HG03520 (cell line): Measurements from ENCODE around the gene RBM8A.

Experiments used
- ATAC-seq: cut with Tn5 transposase; IDR thresholded peaks from one replicate; pipeline ENCODE4 v1.9.1; 2021; ENCODE audit warnings: mild to moderate bottlenecking, moderate library complexity; ENCODE audit not compliant: unreplicated experiment

RBM8A gene

DNA sequence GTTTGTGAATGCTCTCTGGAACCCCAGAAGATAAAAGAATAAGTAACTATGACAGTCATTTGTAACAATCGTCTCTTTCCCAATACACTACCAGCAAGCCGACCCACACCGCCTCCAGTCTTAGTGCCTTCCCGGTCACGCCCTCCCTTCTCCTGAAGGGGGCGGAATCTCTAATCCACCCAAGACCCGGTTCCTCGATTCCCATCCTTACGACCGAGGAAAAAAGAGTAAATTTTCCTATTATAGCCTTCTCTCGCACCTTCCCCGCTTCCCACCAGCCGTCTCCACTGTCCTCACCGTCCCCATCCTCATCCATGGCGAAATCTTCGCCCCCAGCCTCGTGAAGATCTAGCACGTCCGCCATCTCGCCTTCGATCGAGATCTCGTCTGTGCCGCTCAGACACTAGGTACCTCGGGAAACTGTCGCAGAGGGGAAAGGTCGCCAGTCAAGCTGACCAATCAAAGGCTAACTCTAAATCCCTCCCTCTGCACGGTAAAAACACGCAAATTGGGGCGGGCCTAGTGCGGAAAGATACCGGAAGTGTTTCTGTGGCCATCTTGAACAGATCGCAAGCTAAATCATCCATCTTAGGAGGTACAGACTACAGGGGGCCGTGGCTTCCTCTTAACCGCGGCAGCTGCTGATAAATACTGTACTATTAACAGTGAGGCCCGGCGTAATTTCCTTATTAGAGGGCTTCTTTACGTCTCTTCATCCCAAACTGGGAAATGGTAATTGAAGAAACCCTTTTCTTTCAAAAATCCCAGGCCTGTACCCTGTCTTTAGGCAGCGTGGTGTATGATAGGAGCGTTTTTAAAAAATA is at the start of gene RBM8A:
Gene RBM8A, minus strand, starts transcription at position 422 of the 824 bp plus-strand sequence. Its CDS starts 58 bp downstream, at position 364.
- peak; percentile 96 for ATAC-seq

DNA sequence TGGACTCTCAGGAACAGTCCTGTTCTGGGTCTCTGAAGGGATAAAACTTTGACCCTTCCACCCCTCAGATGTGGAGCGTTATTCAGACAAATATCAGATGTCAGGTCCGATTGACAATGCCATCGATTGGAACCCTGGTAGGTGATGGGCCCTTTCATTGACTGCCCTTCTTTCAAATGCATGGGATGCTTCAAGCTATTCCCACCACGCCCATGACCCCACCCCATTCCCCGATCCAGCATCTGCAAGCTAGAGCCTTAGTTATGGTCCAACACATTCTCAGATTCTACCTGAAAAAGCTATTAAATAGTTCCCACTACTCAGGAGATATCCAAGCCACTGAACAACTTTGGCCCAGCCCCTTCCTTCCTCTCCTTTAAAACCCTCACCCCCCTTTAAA is 49.7 kb upstream of the RBM8A start:
- no peak for ATAC-seq

DNA sequence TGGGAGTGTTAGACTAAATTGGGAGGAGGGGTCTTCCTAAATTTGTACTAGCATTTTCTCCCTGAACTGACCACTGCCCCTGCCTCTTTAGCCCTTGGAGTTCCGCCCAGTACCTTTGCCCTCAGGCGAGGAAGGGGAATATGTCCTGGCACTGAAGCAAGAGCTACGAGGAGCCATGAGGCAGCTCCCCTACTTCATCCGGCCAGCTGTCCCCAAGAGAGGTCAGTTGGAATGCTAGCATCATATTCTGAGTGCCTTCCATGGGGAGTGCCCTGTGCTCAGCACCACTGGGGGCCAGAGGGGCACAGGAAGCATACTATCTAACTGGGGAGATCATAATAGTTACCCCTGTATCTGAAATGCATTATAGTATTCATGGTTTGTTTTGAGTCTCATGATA is 47.9 kb upstream of the RBM8A start:
- ATAC-seq: no peak

DNA sequence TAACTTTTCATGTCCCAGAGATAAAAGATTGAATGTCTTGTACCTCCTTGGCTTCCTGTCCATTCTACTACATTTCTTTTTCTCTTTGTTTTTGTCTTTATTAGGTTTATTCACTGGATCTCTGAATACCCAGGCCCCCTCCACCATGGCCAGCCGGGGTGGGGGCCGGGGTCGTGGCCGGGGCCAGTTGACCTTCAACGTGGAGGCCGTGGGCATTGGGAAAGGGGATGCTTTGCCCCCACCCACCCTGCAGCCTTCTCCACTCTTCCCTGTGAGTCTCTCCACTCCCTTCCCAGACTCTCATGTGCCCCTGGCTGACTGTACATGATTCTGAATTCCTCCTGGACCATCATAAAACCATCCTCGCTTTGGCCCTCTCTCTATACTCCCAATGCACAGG is 47.4 kb upstream of the RBM8A start:
- no peak for ATAC-seq

DNA sequence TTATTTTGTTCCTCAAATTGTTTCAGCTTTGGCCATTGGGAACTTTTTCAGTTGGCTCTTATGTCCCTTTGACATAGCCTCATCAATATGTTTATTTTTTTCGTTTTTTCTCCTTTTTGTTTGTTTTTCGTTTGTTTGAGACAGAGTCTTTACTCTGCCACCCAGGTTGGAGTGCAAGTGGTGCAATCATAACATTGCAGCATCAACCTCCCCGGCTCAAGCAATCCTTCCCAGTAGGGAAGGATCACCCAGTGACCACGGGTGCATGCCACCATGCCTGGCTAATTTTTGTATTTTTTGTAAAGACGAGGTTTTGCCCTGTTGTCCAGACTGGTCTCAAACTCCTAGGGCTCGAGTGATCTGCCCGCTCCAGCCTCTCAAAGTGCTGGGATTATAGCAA is 45.3 kb upstream of the RBM8A start:
- ATAC-seq: no peak

DNA sequence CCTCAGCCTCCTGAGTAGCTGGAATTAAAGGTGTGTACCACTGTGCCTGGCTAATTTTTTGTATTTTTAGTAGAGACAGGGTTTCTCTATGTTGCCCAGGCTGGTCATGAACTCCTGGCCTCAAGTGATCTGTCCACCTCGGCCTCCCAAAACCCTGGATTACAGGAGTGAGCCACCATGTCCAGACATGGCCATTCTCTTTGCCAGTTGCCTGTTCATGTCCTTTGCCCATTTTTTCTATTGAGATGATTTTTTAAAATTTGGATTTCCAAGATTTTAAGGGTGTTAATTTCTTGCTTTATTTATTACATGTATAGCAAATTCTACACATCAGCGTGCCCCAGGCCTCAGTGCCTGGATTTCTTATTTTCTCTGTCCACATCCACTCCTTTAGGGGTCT is 40.0 kb upstream of the RBM8A start:
- no peak for ATAC-seq

DNA sequence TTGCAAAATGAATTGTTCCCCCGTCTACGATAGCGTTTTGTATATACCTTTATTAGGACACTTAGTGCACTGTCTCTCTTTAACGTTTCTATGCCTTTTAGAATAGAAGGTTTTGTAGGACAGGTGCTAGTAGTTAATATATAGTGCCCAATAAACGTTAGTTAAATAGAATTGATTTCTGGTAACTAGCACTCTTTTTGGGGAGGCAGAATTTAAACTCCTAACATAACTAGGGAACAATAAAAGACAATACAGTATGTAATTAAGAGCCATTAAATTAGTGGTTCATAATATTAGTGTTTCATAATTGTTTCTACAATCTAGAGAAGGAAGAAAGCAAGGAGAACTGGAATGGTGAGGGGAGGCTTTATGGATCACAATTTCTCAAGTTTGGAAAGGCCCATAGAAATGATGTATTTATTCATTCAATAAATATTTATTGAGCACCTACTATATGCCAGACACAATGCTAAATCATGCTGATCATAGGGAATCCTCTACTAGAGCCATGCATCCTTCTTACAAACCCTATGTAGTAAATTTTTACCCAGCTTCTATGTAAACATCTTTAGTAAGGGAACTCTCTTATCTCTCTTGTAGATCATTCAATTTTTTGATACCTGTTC is 37.9 kb upstream of the RBM8A start:
- ATAC-seq: no peak

DNA sequence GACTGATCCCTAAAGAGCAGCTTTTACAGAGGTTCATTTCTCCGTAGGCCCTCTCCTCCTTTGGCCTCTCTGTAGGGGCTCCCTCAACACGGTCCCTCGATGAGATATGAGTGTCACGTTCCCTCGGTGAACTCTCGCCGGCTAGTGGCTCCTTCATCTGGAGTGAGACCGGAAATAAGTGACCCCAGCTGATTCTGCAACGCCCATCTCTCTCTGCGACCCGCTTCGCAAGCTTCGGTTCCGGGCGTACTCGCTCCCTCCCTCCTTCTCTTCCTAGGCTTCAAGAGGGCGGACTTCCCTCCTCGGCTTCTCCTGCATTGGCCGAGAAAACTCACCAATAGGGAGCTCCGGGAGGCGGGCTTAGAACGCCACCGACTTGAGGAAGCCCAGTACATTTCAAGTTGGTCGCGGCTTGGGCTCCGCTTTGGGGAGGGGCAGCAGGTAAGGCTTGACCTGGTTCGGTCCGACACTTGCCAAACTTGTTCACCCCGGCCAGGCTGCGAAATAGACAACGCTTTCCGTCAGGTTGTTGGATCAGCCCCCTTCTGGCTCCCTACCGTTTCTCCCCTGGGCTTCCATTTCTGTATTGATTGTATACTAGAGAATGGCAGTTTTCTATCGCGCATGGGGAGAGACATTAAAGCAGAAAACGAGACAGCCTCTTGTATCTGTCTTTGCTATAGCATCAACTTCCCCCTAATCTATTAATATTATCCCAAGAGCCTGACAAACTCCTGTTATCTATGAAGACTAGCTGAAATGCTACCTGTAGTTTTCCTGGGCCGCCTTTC is 37.2 kb upstream of the RBM8A start, which contains the start of the genes ANKRD34A and POLR3GL:
Gene ANKRD34A, minus strand, starts transcription at position 248 of the 791 bp plus-strand sequence. CDS start 2,816 bp downstream, outside the sequence.
Gene POLR3GL, plus strand, starts transcription at position 363 of the 791 bp plus-strand sequence. CDS start 10,176 bp downstream, outside the sequence.
- peak; percentile 88 for ATAC-seq

DNA sequence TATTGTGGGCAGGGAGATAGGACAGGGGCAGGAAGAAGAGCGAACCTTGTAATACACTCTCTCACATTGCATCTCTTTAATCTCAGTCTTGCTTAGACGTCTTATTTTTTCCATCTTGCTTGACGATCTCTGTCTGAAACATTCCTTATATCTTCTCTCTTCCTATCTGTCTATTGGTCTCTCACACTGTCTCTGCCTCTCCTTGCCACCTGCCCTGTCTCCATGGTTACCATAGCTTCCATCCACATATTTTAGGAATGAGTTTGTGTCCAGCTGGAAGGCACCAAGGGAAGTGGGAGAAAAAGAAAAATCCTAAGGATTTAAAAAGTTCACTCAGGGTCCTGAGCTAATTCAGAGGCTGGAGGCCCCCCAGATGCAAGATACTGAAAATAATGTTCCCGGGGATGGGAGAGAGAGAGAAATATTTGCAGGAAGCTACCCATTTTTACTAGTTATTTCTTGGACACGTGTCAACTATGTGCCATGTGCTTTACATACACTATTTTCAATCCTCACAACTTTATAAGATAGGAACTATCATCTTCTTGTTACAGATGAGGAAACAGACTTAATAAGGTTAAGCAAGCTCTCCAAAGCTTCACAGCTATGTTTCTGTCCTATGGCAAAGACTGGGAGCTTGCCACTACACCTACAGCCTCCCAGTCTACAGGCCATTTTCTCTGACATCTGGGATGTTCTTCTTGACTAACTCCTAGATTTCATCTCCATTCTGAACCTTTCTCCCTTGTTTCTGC is 36.2 kb upstream of the RBM8A start:
- no peak for ATAC-seq

DNA sequence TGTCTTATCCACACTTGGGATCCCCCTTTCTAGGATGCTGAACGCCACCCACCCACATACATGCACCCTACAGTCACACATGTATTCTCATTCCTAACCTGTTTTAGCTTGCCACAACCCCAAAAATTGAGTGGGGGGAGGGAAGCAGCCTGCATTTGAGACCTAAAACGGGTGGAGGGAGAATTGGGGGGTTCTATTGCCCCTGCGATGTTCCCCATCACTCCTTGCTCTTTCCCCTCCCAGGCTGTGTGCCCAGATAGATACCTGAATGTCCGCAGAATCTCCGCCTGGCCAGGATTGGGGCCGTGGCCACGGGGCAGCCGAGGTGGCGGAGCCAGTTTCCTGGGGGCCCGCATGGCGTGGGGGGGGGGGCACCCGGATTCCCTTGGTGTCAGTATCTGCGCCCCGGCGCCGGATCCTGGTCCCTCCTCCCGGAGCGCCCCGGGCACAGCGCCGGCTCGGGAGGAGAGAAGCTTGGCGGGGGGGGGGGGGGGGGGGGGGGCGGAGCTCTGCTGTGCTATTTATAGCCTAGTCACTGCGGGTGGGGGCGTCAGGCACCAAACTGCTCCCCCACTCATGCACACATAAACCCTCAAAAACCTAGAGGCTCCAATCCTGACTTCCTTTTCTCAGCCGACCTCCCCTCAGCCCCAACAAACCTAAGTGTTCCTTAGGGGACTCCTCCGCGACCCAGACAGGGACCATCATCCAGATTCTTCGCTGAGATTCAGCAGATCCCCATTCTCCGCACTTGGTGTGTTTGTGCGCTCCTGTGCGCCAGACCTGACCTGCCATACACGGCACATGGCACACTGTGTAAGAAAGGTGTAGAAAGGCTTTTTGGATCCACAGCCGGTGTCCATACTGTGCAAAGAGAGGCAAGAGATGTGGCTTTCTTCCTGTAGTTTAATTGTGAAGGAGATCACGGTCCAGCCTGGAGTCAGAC is 35.1 kb upstream of the RBM8A start:
- no peak for ATAC-seq

DNA sequence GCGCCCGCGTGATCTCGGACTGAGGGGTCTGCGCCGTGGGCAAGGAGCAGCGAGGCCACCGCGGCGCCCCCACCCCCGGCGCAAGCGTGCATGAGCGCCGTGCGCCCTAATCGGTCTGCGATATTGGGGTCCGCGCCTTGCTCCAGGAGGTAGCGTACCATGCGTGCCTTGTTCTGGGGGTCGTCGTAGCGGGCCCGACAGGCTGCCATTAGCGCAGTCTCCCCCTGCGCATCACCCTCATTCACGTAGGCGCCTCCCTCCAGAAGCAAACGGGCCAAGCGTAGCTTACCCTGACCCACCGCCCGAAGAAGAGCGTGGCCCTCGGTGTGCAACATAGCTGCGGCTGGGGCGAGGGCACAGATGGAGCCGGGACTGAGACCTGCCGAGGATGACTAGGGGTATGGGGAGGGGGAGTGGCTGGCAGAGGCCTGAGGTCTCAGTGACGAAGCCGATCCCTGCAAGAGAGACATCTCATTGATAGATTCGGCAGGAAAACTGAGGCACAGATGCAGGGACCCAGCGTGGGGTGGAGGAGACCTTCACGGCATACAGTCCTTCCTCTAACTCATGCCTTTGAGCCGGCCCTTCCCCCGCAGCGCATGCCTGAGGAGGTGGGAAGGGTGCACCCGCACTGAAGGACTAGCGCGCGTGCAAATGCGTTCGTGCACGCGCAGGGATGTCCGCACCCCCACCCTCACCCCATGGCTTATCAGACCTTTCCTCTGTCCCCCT is 34.3 kb upstream of the RBM8A start:
- no peak for ATAC-seq

DNA sequence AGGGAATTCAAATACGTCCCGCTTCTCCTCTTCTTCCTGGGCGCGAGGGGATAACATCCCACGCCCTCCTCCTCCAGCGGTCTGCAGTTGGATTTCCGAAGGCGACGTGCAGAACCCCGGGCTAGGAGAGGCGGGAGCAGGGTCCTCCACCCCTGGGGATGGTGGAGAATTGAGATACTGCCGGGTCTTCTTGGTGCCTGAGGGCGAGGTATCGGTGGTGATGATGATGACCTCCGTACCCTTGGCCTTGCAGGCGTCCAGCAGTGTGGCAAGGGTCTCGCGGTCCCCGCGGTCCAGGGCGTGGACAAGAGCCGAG is 33.8 kb upstream of the RBM8A start:
- ATAC-seq: no peak

DNA sequence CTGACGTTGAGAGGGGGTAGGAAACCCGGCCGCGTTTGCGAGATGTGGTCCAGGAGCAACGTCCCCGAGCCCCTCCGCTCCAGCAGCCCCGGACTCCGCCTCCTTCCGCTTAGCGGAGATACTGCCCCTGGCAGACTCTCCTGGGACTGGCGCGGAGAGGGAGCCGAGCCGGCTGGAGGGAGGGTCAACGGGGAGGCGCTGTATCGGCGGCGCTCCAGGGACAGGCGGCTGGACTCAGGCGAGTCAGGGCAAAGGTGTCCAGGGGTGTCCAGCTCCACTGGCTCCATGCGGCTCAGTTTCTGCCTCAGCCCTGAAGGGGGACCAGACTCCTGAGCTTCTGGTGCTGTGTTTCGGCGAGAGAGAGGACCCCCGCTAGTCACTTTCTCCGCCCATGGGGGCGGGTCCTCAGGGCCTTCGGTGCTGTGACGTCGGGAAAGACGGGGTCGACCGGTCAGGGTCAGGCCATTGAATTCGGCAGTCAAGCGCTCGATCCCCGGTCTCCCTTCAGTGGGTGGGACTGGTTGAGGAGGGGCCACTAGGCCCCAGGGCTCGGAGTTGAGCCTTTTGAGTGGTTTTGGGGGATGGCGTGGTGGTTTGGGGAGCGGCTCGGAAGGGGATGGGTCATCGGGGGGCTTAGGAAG is 33.3 kb upstream of the RBM8A start:
- no peak for ATAC-seq

DNA sequence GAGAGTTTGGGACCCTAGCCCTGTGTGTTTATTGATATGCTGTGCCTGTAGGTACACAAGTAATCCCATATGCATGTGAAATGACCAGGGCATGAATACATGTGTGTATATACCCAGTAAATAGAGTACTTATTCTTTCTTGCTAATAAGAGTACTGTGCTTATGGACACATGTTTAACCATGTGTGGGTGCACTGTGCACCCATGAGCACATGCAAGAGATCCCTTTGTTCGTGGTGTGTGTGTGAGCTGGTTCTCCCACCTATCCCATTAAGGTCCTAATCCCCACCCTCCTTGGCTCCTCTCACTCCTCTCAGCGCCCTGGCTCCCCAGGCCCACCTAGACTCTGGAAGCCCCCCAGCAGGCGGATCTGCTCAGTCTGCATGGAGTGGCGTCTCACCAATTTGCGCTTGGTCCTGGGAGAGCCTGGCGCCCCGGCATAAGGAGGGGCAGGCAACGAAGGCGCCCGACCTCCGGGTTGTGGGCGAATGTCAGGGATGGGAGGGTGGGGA is 32.7 kb upstream of the RBM8A start:
- ATAC-seq: no peak

DNA sequence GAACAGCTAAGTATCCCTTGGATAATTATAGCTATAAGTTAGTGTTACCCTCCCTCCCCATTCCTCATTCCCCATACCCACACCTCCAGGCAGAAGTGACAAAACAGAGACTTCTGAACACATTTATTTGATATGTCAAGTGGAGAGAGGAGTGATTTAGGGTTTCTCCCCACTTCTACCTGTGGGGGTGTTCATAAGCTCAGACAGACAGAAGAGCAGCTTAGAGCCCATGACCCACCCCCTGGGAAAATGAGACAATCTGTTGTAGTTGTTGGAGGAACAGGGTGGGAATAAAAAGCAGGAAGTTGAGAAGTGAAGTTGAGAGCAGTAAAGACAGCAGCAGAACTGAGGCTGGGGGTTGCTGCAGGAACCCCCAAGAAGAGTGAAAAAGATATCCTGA is 32.0 kb upstream of the RBM8A start:
- no peak for ATAC-seq

DNA sequence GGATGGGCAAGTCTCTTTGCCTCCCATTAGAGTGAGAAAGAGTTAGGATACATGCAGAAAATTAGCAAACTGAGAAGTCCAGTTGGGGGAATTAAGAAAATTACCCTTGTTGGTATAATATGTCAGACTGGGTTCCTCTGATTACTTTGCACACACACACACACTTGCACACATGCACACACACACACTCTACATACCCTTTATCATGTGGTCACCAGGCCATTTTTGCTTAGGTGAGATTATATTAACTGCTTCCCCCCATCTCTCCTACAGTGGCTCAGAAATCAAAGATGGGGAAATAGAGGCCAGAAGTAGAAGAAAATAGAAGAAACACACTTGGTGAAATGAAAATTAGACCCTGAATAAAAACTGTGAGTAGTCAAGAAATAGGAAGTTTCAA is 31.4 kb upstream of the RBM8A start:
- ATAC-seq: no peak

DNA sequence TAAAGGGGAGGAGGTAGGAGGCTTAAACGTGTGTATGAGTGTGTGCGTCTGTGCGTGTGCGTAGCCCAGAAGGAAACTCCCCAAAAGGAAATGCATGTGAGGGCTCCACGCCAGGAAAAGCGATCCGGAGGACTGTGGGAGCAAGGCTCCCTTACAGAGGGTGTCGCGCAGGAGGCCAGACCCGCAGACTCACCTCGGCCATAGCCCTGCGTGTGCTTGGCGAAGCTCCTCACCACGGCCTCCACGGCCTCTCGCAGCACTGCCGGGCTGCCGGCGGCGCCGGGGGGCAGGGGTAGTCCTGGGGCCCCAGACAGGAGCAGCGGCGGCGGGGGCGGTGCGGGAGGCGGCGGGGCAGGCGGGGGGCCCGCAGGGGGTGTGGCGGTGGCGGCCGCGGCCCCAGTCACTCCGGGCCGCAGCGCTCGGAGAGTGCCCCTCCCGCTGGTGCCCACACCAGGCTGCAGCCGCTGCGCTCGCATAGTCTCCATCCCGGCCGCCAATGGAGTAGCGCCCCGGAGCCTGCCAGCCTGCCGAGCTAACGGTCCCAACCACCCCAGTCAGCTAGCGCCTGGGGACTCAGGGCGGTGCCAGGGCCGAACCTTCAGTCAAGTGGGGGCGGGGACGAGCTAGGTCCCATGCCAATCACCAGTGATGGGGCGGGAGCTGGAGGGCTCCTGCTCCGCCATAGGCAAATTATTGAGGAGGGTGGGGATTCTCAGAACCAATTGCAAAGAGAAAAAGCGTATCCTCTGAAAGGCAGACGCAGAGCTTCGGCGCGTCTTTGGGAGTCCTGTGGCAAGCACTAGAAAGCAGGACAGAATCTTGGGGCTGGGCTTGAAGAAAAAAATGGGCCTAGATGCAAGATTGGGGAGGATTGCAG is 30.4 kb upstream of the RBM8A start, which contains the start of gene LIX1L:
Gene LIX1L, minus strand, starts transcription at position 575 of the 877 bp plus-strand sequence. Its CDS starts 90 bp downstream, at position 485.
- peak; percentile 78 for ATAC-seq
